GM12891 (cell line): Measurements from ENCODE around the gene DDN.

ENCODE experiments used
- POLR2AphosphoS5 ChIP-seq: IDR thresholded peaks from 2 replicates; pipeline ENCODE4 v1.6.1; 2011; ENCODE audit warnings: low read depth, low read length, control low read depth
- SPI1 ChIP-seq: IDR thresholded peaks from 2 replicates; pipeline ENCODE4 v1.6.1; 2011; ENCODE audit warnings: low read depth, low read length, control low read depth

DNA sequence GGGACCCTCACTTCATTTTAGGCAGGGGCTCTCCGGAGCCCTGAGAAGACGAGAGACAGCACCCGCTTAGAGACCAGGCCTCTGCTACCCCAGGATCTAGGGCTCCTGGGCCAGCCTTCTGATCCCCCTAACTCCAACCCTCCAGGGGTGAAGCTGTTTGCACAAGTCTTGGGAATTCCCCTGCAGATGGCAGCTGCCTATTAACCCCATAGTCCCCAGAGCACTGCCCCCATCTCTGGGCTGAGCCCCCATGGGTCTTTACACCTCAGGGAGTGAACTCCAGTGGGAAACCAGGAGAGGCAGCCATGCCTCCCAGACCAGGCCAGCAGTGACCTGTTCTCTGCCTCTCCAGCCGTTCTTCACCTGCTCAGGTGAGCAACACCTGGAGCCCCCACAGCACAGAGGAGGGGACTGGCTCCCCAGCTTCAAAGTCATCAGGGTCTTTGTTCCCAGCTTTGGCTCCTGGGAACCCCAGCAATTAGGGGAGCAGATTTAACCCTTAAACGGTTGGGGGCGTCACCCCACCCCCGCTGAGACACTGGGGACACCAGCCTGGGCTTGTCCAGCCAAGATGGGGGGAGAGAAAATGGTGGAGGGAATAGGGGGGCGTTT lies 29.9 kb downstream of the DDN start:
- TF ChIP-seq SPI1 (no peak), POLR2AphosphoS5 (no peak)
